SKM-1 (cell line): ENCODE results near the gene CCR6.

Source experiments
- DNase-seq: peaks from one replicate; lab custom pipeline; 2025; ENCODE audit not compliant: unreplicated experiment; lab: John Stamatoyannopoulos, UW

The CCR6 gene

DNA sequence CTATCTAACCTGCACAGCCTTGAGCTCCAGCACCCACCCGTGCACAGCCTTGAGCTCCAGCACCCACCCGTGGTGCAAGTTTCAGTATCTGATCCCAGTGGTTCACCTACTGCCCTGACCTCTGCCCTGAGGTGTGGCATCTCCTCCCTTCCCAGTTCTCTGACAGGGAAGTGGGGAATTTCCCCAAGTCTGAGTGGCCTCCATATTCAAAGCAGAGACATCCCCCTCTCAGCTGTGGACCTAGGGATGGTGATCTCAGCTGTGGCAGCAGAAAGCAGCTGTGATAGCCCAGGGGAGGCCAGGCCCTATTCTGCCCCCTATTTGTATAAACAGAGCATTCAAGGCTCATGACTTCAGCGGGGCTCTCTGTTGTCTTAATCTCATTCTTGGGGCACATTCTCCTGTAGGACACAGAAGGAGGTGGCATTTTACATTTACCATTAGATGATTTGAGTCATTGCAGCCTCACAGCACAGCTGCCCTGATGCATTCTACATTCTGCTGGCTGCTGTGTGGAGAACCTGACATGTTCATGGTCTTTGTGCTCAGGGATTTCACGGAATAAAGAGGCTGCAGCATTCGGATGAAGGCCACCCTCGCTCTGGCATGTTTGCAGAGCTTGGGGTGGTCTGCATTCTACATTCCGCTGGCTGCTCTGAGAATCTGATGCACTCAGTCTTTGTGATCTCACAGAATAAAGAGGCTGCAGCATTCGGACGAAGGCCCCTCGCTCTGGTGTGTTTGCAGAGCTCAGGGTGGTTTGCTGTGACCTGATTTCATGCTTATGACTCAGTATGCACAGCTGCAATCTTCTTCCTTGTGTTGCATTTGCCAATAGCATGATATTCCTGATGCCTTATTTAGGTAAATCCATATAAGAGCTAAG is 17.9 kb downstream of the CCR6 start:
- DNase-seq: no peak

DNA sequence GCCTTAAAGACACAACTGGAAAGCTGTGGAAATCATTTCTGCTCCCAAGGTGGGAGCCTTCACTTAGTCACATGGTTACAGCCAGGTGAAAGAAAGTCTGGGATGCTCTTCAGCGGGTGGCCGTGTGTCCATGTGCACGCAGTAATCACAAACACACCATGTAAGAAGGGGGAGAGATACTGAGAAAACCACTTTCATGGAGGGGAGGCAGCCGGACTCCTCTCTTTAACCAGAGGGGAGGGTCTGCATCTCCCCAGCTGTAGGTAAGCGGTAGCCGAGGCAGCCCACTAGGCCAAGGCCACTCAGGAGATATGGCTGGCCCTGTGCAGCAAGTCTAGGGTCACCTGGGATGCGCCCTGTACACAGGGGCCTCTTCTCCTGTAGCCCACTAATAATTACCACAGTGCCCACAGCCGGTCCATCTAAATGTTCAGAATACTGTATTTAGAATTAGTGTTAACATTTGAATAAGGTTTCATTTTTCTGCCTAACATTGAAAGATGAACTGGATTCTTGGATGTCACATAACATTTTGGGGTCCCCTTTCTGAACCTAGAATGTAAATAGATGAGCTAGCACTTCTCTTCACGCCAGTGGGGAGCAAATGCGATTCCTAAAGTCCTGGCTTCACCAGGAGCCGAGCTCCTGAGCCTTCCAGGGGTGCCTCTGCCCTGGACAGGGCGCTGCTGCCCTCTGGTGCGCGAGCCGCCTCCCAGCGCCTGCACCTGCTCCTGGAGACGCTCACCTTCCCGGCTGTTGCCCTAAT is 19.0 kb downstream of the CCR6 start:
- no peak for DNase-seq

DNA sequence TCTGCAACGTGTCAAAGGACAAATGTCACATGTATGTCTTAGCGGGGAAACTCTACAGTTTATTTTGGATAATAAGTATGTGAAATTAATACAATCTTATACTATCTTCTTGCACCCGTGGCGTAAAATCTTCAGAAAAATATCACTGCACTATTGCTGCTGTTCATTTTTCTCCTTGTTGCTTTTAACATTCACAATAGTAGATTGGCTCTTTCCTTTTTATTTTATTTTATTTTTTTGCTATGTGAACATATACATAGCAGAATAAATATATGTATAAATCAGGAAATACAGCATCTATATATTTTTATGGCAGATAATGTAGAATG is 19.5 kb downstream of the CCR6 start:
- no peak for DNase-seq

DNA sequence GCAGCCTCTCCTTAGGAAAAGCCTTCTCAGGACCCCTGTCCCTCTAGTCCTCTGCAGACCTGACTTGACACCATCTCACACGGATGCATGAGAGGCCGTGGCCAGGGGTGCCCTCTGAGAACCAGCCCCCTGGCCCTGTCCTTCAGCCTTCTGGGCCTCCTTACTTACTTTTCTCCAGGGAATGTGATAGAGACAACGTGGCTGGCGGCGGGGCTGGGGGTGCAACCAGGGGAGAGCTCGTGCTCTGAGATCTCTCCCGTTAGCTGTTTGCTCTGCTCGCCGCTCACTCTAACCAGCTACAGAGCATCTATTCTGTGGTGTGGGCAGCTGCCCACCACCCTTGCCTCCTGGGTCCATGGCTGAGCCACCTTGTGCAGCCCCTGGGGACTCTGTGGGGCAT is 20.1 kb downstream of the CCR6 start:
- DNase-seq: no peak

DNA sequence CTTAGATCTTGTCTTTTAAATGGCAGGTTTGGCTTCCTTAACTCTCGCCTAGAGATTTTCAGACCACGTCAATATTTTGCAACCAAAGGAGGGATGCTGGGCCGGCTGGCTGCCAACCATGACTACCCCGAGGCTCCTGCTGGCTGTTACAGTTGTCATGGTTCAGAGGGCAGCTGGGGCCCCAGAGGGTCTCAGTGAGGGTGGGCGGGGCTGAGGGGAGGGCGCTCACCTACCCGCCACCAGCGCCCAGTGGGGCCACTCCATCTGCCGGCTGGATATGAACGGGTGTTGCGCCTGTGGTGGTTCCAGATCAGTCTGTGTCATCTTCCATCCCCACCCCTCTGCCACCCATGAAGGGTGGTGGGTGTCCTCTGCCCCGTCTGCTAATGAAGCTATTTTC is 22.6 kb downstream of the CCR6 start:
- no peak for DNase-seq

DNA sequence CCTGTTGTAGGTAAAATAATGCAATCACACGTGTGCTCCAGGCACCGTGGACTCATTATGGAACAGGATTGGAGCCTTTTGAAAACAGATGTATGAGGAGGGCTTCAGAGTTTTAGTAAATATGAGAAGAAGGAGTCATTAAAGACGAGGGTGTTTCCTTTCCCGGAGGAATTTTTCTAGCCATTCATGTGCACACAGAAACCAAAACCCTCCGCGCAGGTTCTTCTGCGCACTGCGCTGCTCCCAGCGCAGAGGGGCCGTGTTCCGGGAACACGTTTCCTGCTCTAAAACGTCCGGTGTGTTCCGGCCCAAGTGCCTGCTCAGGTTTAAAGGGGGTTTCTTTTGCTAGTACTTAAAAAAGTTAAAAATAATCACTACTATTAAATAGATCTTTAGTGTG is 23.2 kb downstream of the CCR6 start:
- no peak for DNase-seq

DNA sequence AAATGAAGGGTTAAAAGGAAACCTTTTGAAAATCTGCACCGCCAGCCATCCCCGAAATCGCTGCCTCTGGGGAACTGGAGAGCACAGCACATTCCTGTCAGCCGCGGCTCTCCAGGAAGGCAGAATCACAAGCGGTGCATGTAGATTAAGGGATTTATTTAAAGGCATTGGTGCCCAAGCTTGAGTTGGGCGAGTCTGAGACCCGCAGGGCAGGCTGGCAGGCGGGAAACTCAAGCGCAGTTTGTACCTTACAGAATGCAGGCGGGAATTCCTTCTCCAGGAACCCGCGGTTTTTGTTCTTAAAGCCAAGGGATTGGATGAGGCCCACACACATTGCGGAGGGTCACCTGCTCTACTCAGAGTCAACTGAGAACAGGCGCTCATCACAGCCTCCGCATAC is 24.1 kb downstream of the CCR6 start:
- no peak for DNase-seq

DNA sequence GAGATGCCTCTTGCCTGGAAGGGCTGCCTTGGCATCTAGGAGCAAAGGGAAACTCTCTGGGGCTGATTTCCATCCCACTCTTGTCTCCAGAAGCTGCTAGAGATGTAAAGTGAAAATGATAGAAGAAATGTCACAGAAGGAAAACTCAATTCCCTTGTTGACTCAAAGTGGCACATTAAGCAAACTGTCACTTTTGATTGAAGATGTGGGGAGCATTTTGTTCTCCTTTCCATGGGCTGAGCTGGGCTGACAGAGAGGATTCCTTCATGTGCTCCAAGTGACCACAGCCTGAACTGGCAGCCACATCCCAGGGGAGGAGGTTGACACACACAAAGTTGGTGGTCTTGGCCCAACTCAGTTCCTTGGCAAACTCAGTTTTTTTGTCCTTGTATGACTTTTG is 25.1 kb downstream of the CCR6 start:
- DNase-seq: no peak

DNA sequence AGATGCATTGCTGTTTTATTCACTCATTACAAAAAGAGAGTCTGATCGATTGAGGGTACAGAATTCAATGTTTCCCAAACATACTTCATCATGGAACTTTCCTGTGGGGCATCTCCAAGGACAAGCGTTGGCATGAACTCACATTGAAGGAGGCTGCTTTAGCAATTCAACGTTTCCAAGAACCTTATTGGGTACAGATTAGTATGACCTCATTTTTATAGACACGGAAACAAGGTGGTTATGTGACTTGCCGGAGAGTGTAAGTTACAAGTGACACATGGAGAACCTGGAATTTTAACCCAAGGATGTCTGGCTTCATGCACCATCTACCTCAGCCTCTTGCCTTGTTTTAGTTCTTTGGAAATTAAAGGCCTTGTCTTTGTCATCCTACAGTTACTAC is 26.1 kb downstream of the CCR6 start:
- no peak for DNase-seq

DNA sequence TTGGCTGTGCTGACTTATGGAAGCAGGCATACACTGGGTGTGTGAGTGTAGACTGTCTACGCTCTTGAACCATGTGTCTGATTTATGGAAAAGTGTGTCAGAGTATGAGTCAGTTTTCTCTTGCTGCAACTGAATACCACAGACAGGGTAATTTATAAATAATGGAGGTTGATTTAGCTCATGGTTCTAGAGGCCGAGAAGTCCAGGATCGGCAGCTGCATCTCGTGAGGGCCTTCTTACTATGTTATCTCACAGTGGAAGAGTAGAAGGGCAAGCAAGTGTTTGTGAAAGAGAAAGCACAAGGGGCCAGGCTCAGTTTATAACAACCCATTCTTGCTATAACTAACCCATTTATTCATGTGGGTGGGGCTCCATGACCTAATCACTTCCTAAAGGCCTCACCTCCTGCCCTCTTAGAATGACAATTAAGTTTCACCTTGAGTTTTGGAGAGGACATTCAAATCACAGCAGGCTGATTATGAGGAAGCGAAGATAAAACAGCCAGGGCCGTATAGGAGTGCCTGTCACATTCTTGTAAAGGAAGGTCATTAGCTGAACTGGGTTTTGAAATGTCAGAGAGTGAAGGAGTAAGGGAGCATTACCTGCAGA is 28.1 kb downstream of the CCR6 start:
- DNase-seq: no peak

DNA sequence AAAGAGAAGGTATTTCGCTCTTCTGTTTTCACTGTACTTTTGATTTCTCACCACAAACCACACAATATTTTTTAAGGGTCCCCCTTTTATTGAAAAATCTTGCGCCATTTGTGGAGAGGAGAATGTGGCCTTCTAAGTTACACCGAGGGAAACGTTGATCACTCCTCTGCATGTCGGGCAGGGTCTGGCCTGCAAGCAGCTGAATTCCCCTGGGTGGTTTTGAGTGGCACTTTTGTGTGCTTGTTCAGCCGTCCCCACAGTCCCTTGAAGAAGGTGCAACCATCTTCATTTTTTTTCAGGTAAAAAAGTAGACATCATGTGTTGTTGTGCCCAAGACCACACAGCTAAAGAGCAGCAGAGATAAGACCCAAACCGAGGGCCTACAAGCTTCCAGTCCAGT is 28.8 kb downstream of the CCR6 start:
- DNase-seq: no peak

DNA sequence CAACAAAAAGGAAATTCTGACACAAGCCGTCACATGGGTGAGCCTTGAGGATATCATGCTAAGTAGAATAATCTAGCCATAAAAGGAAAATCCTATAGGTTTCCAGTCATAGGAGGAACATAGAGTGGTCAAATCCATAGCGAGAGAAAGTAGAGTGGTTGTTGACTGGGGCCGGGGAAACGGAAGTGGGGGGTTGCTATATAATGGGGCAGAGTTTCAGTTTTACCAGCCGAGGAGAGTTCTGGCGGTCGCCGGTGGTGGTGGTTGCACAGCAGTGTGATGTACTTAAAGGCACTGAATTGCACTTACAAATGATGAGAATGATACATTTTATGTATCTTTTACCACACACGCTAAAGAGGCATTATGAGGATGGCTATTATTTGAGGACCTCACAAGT is 30.0 kb downstream of the CCR6 start:
- no peak for DNase-seq

DNA sequence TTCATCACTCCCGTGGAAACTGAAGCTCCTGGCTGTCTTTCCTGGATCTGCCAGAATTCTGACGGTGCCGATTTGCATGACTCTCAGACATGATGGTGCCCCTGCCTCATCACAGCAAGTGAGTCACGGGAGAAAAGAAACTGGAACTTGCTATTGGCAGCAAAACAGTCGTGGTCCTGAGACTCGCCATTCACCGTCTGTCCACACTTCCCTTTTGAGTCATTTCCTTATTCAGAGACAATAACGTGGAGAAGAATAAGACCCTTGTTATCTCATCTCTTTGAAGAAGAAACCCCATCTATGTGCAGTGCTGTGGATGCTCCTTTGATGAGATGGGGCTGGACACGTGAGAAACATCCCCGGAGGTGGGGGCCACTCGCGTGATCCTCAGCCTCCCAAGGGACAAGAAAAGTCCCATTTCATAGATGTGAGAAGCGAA is 30.6 kb downstream of the CCR6 start:
- DNase-seq: no peak

DNA sequence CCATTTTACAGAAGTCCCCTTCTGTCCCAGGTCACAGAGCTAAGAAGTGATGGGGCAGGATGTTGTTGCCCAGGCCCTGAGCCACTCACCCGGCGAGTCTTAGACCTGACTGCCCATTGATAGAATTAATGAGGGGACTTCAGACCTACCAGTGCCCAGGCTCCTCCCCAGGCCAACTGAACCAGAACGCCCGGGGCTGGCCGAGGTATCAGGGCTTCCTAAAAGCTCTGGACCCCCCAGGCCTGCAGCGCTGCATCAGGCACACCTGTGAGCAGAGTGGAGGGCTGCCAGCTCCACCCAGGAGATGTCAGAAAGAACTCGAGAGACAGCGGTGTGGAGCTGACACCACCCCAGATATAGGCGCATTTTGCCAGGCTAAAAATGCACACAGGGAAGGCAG is 31.4 kb downstream of the CCR6 start:
- DNase-seq: no peak

DNA sequence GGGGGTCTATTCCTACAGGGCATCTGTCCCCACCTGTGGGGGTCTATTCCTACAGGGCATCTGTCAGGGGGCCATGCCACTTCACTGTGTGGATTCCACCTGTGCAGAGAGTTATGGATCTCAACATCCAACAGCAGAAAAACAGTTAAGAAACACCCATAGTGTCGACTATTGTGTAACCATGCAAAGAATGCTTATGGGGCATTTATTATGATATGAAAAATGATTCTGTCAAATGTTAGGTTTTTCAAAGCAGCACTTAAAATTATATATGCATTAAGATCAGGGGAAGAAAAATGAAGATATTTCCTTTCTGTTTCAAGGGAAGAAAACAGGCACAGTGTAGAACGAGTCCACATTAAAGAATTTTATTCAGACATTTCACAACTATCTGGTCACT is 32.0 kb downstream of the CCR6 start:
- no peak for DNase-seq

DNA sequence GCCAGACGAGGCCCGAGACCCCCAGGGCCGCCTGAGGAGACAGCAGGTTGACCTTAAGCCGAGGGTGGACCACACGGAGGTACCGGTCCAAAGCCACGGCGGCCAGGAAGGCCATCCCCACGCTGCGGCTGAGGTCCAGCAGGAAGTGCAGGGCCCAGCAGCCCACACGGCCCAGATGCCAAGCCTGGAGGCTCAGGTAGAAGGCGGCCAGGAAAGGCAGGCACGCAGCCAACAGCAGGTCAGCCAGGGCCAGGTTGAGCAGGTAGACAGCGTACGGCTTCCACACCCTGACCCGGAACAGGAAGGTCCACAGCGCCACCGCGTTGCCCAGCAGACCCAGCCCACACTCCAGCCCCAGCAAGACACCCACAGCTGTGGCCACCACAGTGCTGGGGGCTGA is 34.5 kb downstream of the CCR6 start:
- DNase-seq: no peak

DNA sequence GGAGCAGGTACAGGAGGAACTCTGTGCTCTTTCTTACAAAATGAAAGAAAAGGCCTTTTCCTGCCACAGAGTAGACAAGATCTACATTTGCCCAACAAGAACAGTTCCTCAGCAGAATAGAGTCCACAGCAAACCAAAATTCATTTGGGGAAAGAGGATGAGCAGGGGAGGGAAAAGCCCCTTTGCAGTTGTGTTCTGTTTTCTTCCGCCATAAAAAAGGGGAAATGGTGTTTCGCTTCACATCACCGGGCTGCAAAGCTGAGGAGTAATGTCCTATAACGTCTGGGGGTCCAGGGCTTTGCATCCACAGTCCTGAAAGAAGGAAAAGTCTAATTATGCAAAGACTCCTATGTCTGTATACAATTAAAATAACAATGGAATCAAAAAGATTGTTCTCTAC is 35.0 kb downstream of the CCR6 start, which contains the start of gene GPR31:
Gene GPR31 (minus strand): TSS at position 118 of the 400 bp plus-strand sequence. CDS start 149 bp downstream, outside the sequence.
- no peak for DNase-seq

DNA sequence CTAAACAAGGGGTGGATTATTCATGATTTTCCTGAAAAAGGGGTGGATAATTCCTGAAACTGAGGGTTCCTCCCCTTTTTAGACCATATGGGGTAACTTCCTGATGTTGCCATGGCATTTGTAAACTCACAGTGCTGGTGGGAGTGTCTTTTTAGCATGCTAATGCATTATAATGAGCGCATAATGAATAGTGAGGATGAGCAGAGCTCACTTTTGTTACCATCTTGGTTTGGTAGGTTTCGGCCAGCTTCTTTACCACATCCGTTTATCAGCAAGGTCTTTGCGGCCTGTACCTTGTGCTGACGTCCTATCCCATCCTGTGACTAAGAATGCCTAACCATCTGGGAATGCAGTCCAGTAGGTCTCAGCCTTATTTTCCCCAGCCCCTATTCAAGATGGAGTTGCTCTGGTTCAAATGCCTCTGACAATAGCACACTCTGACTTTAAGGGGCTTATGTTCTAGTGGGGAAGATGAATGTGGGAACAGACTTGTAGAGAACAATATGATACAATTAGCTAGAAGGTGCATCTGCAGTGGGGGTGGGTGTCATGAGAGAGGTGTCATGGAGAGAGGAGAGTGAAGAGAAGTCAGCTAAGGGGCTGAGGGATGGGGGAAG is 39.1 kb downstream of the CCR6 start:
- no peak for DNase-seq

DNA sequence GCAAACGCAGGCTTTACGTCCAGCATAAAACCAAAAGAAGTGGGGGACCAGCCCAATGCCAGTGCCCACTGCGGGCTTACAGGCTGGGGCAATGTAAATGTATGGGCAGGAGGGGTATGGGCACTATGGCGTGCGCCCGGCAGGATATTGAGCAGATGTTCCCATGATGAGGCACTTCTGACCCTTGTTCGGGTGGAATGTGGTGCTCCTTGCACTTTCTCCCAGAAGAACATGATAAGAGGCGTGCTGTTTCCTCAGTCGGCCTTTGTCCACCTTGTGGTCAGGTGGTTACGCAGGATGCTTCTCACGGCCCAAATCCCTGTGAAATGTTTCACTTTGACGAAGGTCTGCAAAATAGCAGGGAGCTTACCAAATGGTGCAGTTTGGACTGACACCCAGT is 39.7 kb downstream of the CCR6 start:
- no peak for DNase-seq

DNA sequence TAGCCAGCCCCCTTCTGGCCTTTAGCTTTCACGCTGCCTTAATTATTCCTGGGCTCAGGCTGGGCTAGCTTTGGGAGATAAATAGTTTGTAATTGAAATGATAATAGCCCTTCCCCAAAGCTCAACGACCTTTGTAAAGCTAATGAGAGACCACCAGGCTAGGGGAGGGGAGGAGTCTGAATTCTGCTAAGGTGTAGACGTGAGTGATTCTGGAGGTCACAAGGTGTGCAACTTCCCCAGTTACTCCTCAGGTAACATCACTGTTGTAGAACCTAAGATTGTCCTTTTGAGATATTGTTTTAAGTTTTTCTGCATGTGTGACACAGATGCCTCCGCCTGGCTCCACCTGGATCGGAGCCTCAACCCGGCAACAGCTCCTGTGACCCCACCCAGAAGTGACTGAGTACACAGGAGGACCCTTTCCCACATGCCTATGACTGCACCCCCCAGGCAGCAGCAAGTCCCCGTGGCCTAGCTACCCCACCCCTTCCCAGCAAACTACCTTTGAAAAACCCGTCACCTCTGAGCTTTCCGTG is 40.6 kb downstream of the CCR6 start:
- no peak for DNase-seq

DNA sequence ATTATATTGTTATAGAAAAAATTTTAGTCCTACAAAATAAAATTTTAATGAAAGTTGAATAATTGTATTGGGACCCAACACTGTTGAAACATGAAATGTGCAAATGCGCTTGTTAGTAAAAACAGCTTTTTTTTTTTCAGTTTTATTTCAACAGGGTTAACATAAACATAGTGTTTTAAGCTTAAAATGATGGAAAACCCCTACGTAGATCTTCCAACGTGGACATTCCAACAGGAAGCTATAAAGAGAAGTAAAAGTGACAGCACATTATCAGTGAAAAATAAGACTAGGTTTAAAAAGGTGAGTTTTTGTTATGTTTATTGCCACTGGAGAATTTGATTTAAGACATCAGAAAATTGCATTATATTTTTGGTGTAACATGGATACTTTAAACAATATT is 41.4 kb downstream of the CCR6 start:
- no peak for DNase-seq
